ENCODE measurements around the gene MRGPRX2. TPM values are rescaled to one million over a fixed set of nuclear protein-coding genes. Genes with fewer than 3 reads are reported as not detected.

MRGPRX2 gene
- total RNA-seq (2013; cell fraction: nucleolus; rRNA removed) = not detected in 2 replicates
- total RNA-seq (2014; rRNA removed) = 0.11 TPM in 1 of 2 replicates, not detected in the other
- total RNA-seq (2014; rRNA removed; fragmentation: Illumina TruSeq; extraction: Trizol) = not detected in 2 replicates
- not detected in 2 replicates for total RNA-seq (2021)
- polyA plus RNA-seq (2011; ENCODE audit: low read depth) = not detected
- polyA plus RNA-seq (2011; rRNA removed) = 0.03 TPM in 1 of 2 replicates, not detected in the other
- polyA plus RNA-seq (2011; cell fraction: cytosol; rRNA removed) = not detected in 2 replicates
- polyA plus RNA-seq (2011; cell fraction: nucleus; rRNA removed) = not detected in 2 replicates
- not detected in 2 replicates for polyA plus RNA-seq (2012)
- not detected in 2 replicates for polyA plus RNA-seq (2014; fragmentation: Illumina TruSeq; extraction: Trizol)
- not detected for polyA plus RNA-seq (2014; fragmentation: Nextera tagmentation; extraction: Ambion mirVana)
- not detected in 2 replicates for polyA plus RNA-seq (2014; rRNA removed)
- not detected for polyA plus RNA-seq (2016; fragmentation: Nextera tagmentation; extraction: Ambion mirVana)
- polyA minus RNA-seq (2011; rRNA and poly(A)+ RNA removed) = not detected in 2 replicates
- polyA minus RNA-seq (2011; cell fraction: cytosol; rRNA and poly(A)+ RNA removed) = not detected in 2 replicates
- not detected in 2 replicates for polyA minus RNA-seq (2011; cell fraction: nucleus; rRNA and poly(A)+ RNA removed)
- Bru-seq, nascent RNA = not detected
- BruChase-seq, experiment 1, labeled RNA remaining after a 6-hour chase = not detected
- BruChase-seq, experiment 2, labeled RNA remaining after a 2-hour chase = not detected
- long read RNA-seq, experiment 1 = 0 reads
- long read RNA-seq, experiment 2 = 0 reads

GRCh38 chr11:19060629-19061028, at the start of gene MRGPRX2:
MRGPRX2 (minus strand) TSS chr11:19060717; CDS start chr11:19056402, 4,315 bp downstream.
- ChIA-PET SMC1A (ENCODE audit: uncharacterized antibody, unreplicated experiment) (interaction anchor here (0.9 kb wide), 1 partner anchor 146 kb away, joined by 3 read pairs; no protein-coding TSS in a partner anchor), POLR2A (no interaction called here), RAD21 (ENCODE audit: unreplicated experiment) (interaction anchor here (1.2 to 1.6 kb wide), 2 partner anchors 10 to 339 kb away, joined by 3 read pairs; no protein-coding TSS in a partner anchor), CTCF (interaction anchor here (1.2 to 1.6 kb wide), 3 partner anchors 13 to 266 kb away, joined by 3 to 5 read pairs (median 4); no protein-coding TSS in a partner anchor)
- H3K27ac ChIP-seq (ENCODE audit: control insufficient read depth, insufficient read depth) = no peak within 1 kb of the TSS
- 13% methylated on average over 4 of the region's 4 CpGs for WGBS (ENCODE audit: insufficient coverage, insufficient replicate concordance, low lambda C conversion rate, missing lambda C conversion rate)
- no peak within 1 kb of the TSS for H3K9ac ChIP-seq (ENCODE audit: control insufficient read depth, insufficient read depth, low read length)
- ATAC-seq = no peak
- H3K79me2 ChIP-seq (ENCODE audit: control insufficient read depth, insufficient read depth, low read length) = no peaks in the 10 kb centered on the region
- H3K36me3 ChIP-seq (ENCODE audit: control insufficient read depth in 2 of 2, insufficient read depth in 2 of 2, low read length in 1 of 2) = no peaks in the 10 kb centered on the region
- H3K9me3 ChIP-seq (replicated peaks; ENCODE audit: control insufficient read depth, insufficient read depth, low read length) = no peaks in the 10 kb centered on the region
- no peak for FAIRE-seq
- H3K4me2 ChIP-seq (ENCODE audit: control insufficient read depth, insufficient read depth) = no peak within 1 kb of the TSS
- no peaks in the 10 kb centered on the region for H3K4me1 ChIP-seq (ENCODE audit: control insufficient read depth, insufficient read depth, low read length)
- intact Hi-C loops (cut with micrococcal nuclease; ENCODE audit: unreplicated experiment) = no loop called here
- no peak within 1 kb of the TSS for H2AFZ ChIP-seq (ENCODE audit: control insufficient read depth, low read depth, low read length)
- in situ Hi-C loops (cut with MboI) = no loop called here
- H3K4me3 ChIP-seq = no peak within 1 kb of the TSS
- no TSS peak for BruUV-seq (replicated peaks)
- H4K20me1 ChIP-seq (ENCODE audit: control insufficient read depth, insufficient read depth) = no peaks in the 10 kb centered on the region
- H3K27me3 ChIP-seq (replicated peaks in 1 of 2; ENCODE audit: control insufficient read depth in 2 of 2, insufficient read depth in 2 of 2, low read length in 1 of 2) = no peaks in the 10 kb centered on the region; a peak in 1 of 4 replicates
- TF ChIP-seq FOS (IDR thresholded peaks at IDR 0.05; ENCODE audit: borderline replicate concordance, extremely low read depth, insufficient read length) = no peak
- DNase-seq (ENCODE audit: low read depth, low spot score) = no peak

- no peaks in the 10 kb centered on the region for H3K79me2 ChIP-seq (ENCODE audit: control insufficient read depth, insufficient read depth, low read length)
- H3K4me1 ChIP-seq (ENCODE audit: control insufficient read depth, insufficient read depth, low read length) = no peaks in the 10 kb centered on the region
- no peak overlapping the region for H3K4me2 ChIP-seq (ENCODE audit: control insufficient read depth, insufficient read depth)
- POLR2A ChIA-PET = no interaction called here
- no peaks in the 10 kb centered on the region; the same call in 2 of the 3 replicates for H3K9me3 ChIP-seq (replicated peaks; ENCODE audit: control insufficient read depth, insufficient read depth, low read length)
- 66% methylated on average over 3 of the region's 3 CpGs for WGBS (ENCODE audit: insufficient coverage, insufficient replicate concordance, low lambda C conversion rate, missing lambda C conversion rate)
- H2AFZ ChIP-seq (ENCODE audit: control insufficient read depth, low read depth, low read length) = no peak overlapping the region
- H3K27me3 ChIP-seq (replicated peaks in 1 of 2; ENCODE audit: control insufficient read depth in 2 of 2, insufficient read depth in 2 of 2, low read length in 1 of 2) = no peaks in the 10 kb centered on the region
- no peaks in the 10 kb centered on the region for H4K20me1 ChIP-seq (ENCODE audit: control insufficient read depth, insufficient read depth)
- ATAC-seq (no peak), FAIRE-seq (no peak), DNase-seq (ENCODE audit: low read depth, low spot score) (no peak)
- no peak for TF ChIP-seq SMAD1 (IDR thresholded peaks at IDR 0.05; ENCODE audit: low read depth, partially characterized antibody)
- TF ChIP-seq MAX (IDR thresholded peaks at IDR 0.05; ENCODE audit: low read depth, low read length) = no peak
- TF ChIP-seq MXI1 (IDR thresholded peaks at IDR 0.05; ENCODE audit: low read depth, low read length) = no peak
- TF ChIP-seq JUNB (IDR thresholded peaks at IDR 0.05) = no peak
- no TSS peak for BruUV-seq (replicated peaks)
- CTCF ChIA-PET = interaction anchor here (0.6 to 3.7 kb wide), 4 partner anchors 21 to 375 kb away, joined by 3 to 26 read pairs (median 4); no protein-coding TSS in a partner anchor
- SMC1A ChIA-PET (ENCODE audit: uncharacterized antibody, unreplicated experiment) = interaction anchor here (0.6 to 1.6 kb wide), 4 partner anchors 17 to 386 kb away, joined by 3 read pairs; no protein-coding TSS in a partner anchor
- intact Hi-C loops (cut with micrococcal nuclease; ENCODE audit: unreplicated experiment) = loop anchor here (10.0 kb wide), 1 partner anchor 335 kb away; no protein-coding TSS in a partner anchor
- RAD21 ChIA-PET (ENCODE audit: unreplicated experiment) = interaction anchor here (1.1 kb wide), 1 partner anchor 20 kb away, joined by 4 read pairs; no protein-coding TSS in a partner anchor
- no peak overlapping the region for H3K27ac ChIP-seq (ENCODE audit: control insufficient read depth, insufficient read depth)
- no peaks in the 10 kb centered on the region for H3K36me3 ChIP-seq (ENCODE audit: control insufficient read depth in 2 of 2, insufficient read depth in 2 of 2, low read length in 1 of 2)
- no peak overlapping the region for H3K9ac ChIP-seq (ENCODE audit: control insufficient read depth, insufficient read depth, low read length)
- in situ Hi-C loops (cut with MboI) = no loop called here
- H3K4me3 ChIP-seq = no peak overlapping the region
Measured at GRCh38 chr11:19110295-19110694, 49.8 kb upstream of the MRGPRX2 start.

All from GM12878 (cell line).